ENCODE measurements around the gene KCNK18.

DNA sequence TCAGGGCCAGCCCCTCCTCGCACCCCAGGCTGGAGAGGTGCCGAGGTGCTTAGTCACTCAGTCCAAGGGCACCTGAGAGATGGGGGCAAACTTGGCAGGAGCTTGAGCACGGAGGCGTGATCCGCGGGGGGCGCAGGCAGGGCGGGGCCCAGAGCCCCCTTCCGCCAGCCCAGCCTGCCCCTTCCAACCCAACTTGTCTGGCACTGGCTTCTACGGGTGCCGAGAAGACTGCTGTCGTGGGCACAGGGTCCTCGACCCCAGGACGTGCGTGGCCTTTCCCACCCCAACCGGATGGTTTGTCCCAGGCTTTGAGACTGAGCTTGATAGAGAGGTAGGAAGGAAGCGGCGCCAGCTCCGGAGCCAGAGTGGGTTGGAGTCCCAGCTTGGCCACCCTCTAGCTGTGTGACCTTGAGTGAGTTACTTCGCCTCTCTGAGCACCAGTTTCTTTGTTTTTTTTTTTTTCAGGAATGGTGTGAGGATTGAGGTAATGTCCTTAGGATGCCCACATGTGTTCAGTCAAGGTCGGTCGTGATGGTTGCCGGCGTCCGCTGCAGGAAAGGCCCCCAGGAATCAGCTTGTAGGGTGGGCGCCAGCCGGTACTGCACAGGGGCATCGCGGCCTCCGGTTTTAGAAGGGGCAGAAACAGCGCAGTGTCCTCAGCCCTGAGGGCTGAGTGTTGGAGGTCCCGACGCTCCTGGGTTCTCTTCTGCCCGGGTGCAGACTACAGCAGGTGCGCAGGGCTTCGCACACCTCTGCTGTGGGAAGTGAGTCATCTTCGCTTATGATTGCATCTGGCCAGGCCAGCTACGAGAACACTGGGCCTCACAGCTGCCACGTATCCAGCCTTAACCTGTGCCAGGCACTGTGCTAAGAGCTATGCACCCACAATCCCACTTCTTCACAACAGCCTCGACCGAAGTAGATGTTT is 30.6 kb upstream of the KCNK18 start:
- TF ChIP-seq, protein P1, sequence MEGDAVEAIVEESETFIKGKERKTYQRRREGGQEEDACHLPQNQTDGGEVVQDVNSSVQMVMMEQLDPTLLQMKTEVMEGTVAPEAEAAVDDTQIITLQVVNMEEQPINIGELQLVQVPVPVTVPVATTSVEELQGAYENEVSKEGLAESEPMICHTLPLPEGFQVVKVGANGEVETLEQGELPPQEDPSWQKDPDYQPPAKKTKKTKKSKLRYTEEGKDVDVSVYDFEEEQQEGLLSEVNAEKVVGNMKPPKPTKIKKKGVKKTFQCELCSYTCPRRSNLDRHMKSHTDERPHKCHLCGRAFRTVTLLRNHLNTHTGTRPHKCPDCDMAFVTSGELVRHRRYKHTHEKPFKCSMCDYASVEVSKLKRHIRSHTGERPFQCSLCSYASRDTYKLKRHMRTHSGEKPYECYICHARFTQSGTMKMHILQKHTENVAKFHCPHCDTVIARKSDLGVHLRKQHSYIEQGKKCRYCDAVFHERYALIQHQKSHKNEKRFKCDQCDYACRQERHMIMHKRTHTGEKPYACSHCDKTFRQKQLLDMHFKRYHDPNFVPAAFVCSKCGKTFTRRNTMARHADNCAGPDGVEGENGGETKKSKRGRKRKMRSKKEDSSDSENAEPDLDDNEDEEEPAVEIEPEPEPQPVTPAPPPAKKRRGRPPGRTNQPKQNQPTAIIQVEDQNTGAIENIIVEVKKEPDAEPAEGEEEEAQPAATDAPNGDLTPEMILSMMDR (IDR thresholded peaks at IDR 0.05) = no peak
- no peak for TF ChIP-seq POLR2A (IDR thresholded peaks at IDR 0.05)
- TF ChIP-seq EP300 (IDR thresholded peaks at IDR 0.05) = no peak

All from upper lobe of left lung (tissue), 4 donors.